Stimulated activated CD4-positive, alpha-beta T cell treated with anti-CD3 and anti-CD28 coated beads, Interleukin-15, amount 100 ng/mL, for 48 hours (primary cell): ENCODE measurements around the gene RTF1.
"Not testable (repeated sequence)": the region's sequence is repeated elsewhere in the genome, so short reads cannot be mapped to it uniquely, and the experiment has no call there.

Experiments used
- DNase-seq, 2 donors: peaks; one replicate each; pipeline ENCODE4 v3.0.0-alpha.2; 2020; ENCODE audit warnings: low read depth in 2 of 2

RTF1 gene

DNA sequence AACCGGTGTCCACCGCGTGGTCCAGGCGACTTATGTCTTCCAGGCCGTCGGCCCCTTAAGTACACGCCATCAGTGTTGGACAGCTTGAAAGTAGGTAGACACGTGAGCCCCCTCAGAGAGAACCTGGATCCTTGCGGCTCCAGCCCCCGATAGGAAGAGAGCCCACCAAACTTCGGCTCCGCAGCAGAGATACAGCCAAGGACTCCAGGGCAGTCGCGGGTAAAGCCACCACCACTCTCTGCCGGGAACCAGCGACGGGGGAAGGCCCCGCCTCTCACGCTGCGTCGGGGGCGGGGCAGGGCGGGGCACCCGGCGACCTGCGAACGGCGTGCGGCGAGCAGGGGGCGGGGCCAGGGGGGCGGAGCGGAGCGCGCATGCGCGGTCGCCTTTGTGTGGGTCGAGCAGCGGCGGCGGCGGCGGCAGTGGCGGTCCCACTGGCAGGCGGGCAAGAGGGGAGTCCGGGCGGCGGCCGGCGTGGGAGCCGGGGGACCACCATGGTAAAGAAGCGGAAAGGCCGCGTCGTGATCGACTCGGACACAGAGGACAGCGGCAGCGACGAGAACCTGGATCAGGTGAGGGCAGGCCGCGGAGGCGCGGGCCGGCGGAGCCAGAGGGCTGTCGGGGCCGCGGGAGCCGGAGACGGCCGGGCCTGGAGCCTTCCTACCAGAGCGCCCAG is at the start of gene RTF1:
RTF1 (plus strand) TSS at position 354 of the 676 bp plus-strand sequence; CDS start at position 375, 21 bp downstream.
- peak; percentile 90 to 96 for DNase-seq

DNA sequence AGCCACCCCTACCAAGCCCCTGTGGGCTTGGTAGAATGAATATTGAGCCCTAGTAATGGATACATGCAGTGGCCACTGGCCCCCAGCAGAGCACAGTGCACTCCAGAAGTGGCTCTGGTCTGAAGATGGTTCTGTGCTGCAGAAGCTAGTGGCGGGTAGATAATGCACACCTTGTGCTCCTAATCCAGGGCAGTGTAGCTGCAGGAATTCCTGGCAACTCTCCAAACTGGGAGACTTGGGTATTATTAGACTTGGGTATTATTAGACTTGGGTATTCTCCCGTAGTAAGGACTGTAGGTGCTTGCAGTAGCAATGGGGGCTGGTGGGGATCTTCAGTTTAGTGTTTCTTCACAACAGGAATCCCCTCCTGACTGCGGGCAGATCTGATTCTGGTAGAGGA is 49.5 kb upstream of the RTF1 start:
- DNase-seq = no peak

DNA sequence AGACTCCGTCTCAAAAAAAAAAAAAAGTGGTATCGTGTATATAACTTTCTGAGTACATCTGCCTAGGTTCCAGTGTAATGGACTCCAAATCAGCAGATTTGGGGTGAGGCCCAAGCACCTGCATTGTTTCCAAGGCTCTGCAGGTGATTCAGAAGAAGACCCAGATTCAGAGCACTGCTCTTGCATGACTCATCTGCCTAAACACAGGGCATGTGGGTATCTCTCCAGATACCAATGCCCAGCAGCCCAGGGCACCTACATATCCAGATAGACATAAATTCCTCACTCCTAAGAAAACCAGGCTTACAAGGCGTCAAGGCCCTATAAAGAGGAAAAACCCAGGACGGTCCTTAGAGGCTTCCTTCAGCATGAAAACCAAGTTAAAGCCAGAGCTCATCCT is 38.9 kb upstream of the RTF1 start:
- DNase-seq = no peak

GRCh38 chr15:41383974-41384749 is 32.7 kb upstream of the RTF1 start:
- DNase-seq = not testable (repeated sequence)

DNA sequence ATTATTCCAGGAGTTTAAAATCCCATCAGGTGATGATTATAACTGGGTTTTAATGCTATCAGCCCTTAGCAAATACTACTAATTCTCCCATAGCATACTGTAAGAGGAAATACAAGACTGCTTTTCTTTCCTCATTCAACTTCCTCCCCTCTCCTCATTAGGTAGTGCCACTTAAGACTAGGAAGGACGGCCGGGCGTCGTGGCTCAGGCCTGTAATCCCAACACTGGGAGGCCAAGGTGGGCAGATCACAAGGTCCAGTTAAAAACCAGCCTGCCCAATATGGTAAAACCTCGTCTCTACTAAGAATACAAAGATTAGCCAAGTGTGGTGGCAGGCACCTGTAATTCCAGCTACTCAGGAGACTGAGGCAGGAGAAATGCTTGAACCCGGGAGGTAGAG is 29.2 kb upstream of the RTF1 start:
- no peak for DNase-seq

GRCh38 chr15:41392659-41393058 is 24.2 kb upstream of the RTF1 start:
- DNase-seq = no peak

DNA sequence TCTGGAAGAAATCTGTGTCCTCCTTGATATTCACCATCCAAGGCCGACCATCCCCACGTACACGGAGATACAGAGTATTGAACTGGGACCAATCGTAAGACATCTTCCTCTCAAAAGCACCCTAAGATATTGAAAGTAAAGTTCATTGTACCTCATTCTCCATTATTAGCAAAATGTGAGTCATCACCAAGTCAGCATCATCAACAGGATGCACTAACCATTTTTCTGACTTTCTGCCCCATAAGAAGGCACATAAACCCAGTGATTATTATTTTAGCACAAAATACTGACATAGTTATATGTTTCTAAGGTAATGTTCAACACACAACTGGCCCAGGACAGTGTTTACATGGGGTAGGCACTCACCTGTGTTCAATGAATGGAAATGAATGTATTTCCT is 22.0 kb upstream of the RTF1 start:
- DNase-seq = no peak

DNA sequence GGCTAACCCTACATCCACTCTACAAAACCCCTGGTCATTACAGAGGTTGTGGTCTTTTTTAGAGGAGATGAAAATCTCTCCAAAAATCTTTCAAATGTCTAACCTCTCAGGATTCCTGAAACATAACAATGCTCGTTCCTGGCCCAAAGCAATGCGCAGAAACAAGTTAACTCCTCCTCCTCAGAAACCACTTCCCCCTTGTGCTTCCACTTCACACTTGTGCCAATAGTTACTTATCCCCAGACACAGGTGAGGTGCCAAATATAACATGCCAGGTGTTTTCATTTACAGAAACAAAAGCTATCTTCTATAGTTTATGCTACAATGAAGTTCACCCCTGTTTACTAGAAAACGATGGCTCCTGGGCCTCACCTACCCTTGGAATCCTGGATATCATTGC is 20.8 kb upstream of the RTF1 start:
- DNase-seq = no peak

DNA sequence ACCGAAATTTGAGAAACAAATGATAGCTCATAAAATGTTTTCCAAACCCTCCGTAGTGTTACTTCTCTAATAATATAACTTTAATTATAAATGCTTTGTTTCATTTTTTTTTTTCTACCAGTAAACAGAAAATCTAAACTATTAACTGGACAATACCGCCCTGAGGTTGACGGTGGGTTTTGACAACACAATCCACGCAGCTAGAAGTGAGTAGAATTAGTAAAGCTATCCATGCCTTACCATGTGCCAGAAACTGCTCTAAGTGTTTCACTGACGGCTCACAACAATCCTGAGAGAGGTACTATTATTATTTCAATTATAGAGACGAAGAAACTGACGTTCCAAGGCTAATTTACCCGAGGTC is 15.0 kb upstream of the RTF1 start:
- no peak for DNase-seq

DNA sequence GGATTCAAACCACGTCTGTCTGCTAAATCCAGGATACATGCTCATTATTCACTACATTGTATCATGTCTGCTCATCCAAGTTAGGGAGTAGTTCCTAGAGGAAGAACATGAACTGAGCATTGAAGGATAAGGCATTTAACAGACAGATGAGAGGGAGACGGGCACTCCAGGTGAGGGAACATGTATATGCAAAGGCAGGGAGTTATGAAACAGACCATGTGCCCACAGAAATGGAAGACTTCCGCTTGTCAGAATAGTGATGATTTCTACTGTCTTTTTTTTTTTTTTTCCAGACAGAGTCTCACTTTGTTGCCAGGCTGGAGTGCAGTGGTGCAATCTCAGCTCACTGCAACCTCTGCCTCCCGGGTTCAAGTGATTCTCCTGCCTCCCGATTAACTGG is 9.6 kb upstream of the RTF1 start:
- no peak for DNase-seq

DNA sequence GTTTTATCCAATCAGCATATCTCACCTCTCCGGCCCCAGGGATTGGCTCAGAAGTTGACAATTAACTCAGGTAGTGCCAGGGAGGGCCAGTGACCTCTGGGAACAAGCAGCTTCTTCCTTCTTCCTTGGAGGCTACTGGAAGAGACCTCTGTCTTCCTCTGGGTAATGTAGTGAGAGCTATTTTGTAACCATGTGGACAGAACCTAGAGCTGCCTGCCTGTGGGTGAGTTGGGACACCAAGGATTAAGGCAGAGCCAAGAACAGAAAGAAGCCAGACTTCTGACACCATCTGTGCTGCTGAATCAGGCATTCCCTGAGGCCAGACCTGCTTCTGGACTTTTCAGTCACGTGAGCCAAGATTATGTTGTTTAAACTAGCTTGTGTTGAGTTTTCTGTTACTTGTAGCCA is 8.7 kb upstream of the RTF1 start:
- no peak for DNase-seq

DNA sequence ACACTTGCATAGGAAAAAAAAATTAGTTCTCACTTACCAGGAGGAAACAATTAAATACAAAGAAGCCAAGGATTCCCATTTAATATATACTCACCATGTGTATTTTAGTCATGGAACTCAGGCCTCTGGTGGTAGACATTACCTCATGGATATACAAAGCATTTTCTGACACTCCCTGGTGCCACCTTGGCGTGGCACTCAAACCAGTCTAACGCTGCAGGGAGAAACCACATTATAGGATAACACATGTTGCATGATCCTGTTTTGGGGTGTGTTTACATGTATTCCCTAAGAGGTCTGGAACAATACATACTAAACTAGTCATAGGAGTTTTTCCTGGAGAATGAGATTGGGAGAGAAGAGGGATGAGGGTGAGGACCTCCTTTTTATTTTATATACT is 5.9 kb upstream of the RTF1 start:
- no peak for DNase-seq

GRCh38 chr15:41411441-41411840 is 5.5 kb upstream of the RTF1 start:
- no peak for DNase-seq

- DNase-seq = no peak
Measured at GRCh38 chr15:41416128-41416741, 660 bp upstream of the RTF1 start.

- DNase-seq = peak in 1 of 2 donors; percentile 6
Measured at GRCh38 chr15:41417418-41418195, 712 bp downstream of the RTF1 start.

DNA sequence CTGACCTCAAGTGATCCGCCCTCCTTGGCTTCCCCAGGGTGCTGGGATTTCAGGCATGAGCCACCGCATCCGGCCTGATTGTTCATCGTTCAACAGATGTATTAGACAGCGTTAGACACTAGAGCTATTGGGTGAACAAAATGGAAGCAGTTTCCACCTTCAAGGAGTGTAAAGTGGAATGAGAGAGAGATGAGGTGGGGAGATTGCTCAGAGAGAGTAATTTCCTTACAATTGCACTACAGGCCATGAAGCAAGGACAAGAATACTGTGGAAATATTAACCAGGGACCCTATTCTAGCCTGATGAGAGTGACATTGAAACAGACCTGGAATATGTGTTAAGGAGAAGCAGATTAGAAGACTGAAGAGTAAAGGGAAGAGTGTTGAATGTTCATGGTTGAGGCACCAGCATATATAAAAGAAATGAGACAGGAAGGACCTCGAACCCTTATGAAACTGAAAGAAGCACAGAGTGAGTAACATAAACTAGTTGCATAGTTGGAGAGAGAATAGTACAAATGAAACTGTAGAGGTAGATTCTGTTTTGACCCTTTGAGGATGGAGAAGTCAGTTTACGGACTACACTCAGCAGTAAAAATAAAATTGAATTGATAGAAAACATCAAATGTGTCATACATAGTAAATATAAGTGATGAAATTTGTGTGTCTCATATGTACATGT is 7.2 kb downstream of the RTF1 start:
- DNase-seq = no peak

DNA sequence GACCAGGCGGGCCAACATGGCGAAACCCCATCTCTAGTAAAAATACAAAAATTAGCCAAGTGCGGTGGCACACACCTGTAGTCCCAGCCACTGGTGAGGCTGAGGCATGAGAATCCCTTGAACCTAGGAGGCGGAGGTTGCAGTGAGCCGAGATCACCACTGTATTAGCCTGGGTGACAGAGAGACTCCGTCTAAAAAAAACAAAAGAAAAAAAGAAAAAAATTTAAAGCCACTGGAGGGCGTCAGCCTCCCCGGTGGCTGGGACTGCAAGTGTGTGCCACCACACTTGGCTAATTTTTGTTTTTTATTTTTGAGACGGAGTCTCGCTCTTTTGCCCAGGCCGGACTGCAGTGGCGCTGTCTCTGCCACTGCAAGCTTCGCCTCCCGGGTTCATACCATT is 7.9 kb downstream of the RTF1 start:
- no peak for DNase-seq

- not testable (repeated sequence) for DNase-seq
Measured at GRCh38 chr15:41425907-41426306, 9.0 kb downstream of the RTF1 start.

- no peak for DNase-seq
Measured at GRCh38 chr15:41429003-41429890, 12.4 kb downstream of the RTF1 start.

DNA sequence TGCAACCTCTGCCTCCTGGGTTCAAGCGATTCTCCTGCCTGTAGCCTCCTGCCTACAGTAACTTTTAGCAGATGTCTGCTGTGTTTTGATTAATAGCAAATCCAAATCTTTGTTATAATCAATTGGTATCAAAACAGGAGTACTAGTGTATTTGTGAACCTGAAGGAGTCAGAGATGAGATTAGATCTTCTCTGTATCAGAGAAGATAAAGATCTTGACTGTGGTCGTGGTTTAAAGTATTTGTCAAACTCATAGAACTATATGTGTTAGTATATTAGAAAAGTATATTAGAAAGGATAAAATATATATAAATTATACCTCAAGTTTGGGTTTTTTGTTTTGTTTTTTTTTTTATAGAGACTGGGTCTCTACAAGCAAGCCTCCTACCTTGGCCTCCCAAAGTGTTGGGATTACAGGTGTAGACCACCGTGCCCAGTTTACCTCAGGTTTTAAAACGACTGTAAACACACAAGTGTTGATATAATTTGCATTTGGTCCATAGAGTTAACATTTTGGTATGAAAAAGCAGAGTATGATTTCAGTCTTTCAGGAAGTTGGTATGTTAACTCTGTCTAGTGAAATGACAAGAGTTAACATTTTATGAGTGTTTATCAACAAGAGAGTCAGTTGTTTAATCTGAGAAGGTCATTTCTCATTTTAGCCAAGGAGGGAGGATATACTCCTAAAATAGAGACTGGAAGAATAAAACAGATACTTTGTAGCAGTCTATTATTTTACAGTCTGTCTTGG is 18.3 kb downstream of the RTF1 start:
- DNase-seq = no peak
